GM12891 (cell line): ENCODE data around the gene RAI1.

Experiments
- PAX5 ChIP-seq: IDR thresholded peaks from 2 replicates; pipeline ENCODE4 v1.6.1; 2011; ENCODE audit warnings: low read length, moderate library complexity, mild to moderate bottlenecking; ENCODE audit not compliant: insufficient read depth, severe bottlenecking
- POLR2A ChIP-seq: IDR thresholded peaks from 2 replicates; pipeline ENCODE4 v1.6.1; 2011; ENCODE audit warnings: low read depth, low read length, control low read depth
- POLR2AphosphoS5 ChIP-seq: IDR thresholded peaks from 2 replicates; pipeline ENCODE4 v1.6.1; 2011; ENCODE audit warnings: low read depth, low read length, control low read depth
- POU2F2 ChIP-seq: IDR thresholded peaks from 2 replicates; pipeline ENCODE4 v1.6.1; 2011; ENCODE audit warnings: low read depth, mild to moderate bottlenecking, control low read depth, low read length, moderate library complexity
- SPI1 ChIP-seq: IDR thresholded peaks from 2 replicates; pipeline ENCODE4 v1.6.1; 2011; ENCODE audit warnings: low read depth, low read length, control low read depth
- TAF1 ChIP-seq: IDR thresholded peaks from 2 replicates; pipeline ENCODE4 v1.6.1; 2011; ENCODE audit warnings: low read depth, low read length, control low read depth

GRCh38 chr17:17785407-17785806 is 104.1 kb downstream of the RAI1 start:
- TF ChIP-seq POLR2A (no peak), POLR2AphosphoS5 (no peak), TAF1 (no peak), PAX5 (no peak), SPI1 (no peak), POU2F2 (no peak)
